Mesendoderm (in vitro differentiated cells): Measurements from ENCODE around the gene VAMP1.

ENCODE experiments used
- DNase-seq: peaks from one replicate; pipeline ENCODE4 v3.0.0; 2013
- H2AK5ac ChIP-seq: 2 replicates; pipeline ENCODE4 v1.6.1; 2013; ENCODE audit warnings: low read length, inconsistent platforms
- H2BK120ac ChIP-seq: 2 replicates; pipeline ENCODE4 v1.6.1; 2013; ENCODE audit warnings: low read depth, mild to moderate bottlenecking, low read length, moderate library complexity, mixed read lengths
- H2BK15ac ChIP-seq: replicated peaks from 2 replicates; pipeline ENCODE4 v1.6.1; 2013; ENCODE audit warnings: low read depth, mild to moderate bottlenecking, moderate library complexity
- H2BK5ac ChIP-seq: 2 replicates; pipeline ENCODE4 v1.6.1; 2013; ENCODE audit warnings: low read length, inconsistent platforms
- H3K18ac ChIP-seq: 2 replicates; pipeline ENCODE4 v1.6.1; 2013; ENCODE audit warnings: mild to moderate bottlenecking, low read length, mixed read lengths
- H3K23ac ChIP-seq: one replicate; pipeline ENCODE4 v1.6.1; 2013; ENCODE audit warnings: low read length
- H3K27ac ChIP-seq: 2 replicates; pipeline ENCODE4 v1.5.1; 2013; ENCODE audit warnings: low read depth, mild to moderate bottlenecking, inconsistent platforms, low read length, moderate library complexity
- H3K27me3 ChIP-seq: 2 replicates; pipeline ENCODE4 v1.6.1; 2013; ENCODE audit warnings: low read length, control low read depth, mild to moderate bottlenecking, inconsistent platforms; ENCODE audit not compliant: insufficient read depth, poor library complexity
- H3K36me3 ChIP-seq: 2 replicates; pipeline ENCODE4 v1.6.1; 2013; ENCODE audit warnings: low read length, inconsistent platforms; ENCODE audit not compliant: control insufficient read depth, insufficient read depth
- H3K4ac ChIP-seq: one replicate; pipeline ENCODE4 v1.6.1; 2013; ENCODE audit warnings: low read depth, mild to moderate bottlenecking, low read length, moderate library complexity
- H3K4me1 ChIP-seq: 2 replicates; pipeline ENCODE4 v1.6.1; 2013; ENCODE audit warnings: low read depth, low read length, inconsistent platforms; ENCODE audit not compliant: control insufficient read depth
- H3K4me2 ChIP-seq: 2 replicates; pipeline ENCODE4 v1.6.1; 2013; ENCODE audit warnings: low read length
- H3K4me3 ChIP-seq: 2 replicates; pipeline ENCODE4 v1.5.1; 2013; ENCODE audit warnings: mild to moderate bottlenecking, low read length
- H3K56ac ChIP-seq: one replicate; pipeline ENCODE4 v1.6.1; 2013; ENCODE audit warnings: low read length
- H3K79me1 ChIP-seq: 2 replicates; pipeline ENCODE4 v1.6.1; 2013; ENCODE audit warnings: low read length, inconsistent platforms
- H3K79me2 ChIP-seq: 2 replicates; pipeline ENCODE4 v1.6.1; 2013; ENCODE audit warnings: mild to moderate bottlenecking, low read length; ENCODE audit not compliant: control insufficient read depth, insufficient read depth
- H3K9ac ChIP-seq: 2 replicates; pipeline ENCODE4 v1.6.1; 2013; ENCODE audit warnings: low read length, inconsistent platforms
- H4K5ac ChIP-seq: one replicate; pipeline ENCODE4 v1.6.1; 2013; ENCODE audit warnings: low read length
- H4K8ac ChIP-seq: one replicate; pipeline ENCODE4 v1.6.1; 2013; ENCODE audit warnings: low read depth, mild to moderate bottlenecking, control low read depth, low read length, moderate library complexity
- WGBS: extraction: QIAGEN DNeasy Blood & Tissue Kit; methylation state at CpG from one replicate; pipeline ENCODE4 v1.1.7; 2013; ENCODE audit warnings: low lambda C conversion rate, missing lambda C conversion rate; ENCODE audit not compliant: insufficient coverage; ENCODE audit errors: extremely low coverage; 5-methylcytosine and 5-hydroxymethylcytosine counted together

VAMP1 gene

DNA sequence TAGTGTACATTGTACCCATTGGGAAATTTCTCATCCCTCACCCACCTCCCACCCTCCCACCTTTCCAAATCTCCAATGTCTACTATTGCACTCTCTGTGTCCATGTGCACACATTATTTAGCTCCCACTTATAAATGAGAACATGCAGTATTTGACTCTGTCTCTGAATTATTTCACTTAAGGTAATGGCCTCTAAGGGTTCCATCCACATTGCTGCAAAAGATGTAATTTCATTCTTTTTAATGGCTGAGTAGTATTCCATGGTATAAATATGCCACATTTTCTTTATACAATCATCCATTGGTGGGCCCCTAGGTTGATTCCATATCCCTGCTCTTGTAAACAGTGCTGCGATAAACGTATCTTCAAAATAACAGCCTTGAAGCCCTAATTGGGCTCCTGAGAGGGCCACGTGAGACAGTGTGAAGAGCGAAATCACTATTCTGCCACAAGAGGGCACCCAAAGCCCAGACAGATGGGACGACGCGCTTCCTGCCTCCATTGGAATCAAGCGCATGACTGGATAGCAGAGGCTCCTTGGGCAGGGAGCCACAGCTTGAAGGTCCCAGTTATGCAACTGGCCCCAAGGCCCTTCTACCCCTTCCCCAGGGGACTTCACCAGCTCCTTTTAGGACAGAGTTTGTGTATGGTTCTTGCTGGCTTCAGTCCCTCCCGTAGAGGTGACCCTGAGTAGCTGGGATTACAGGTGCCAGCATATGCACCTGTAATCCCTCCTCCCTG, 47.0 kb downstream of the VAMP1 start:
- no CpG with 5 or more reads among the region's 9 CpGs for WGBS
- Histone ChIP-seq H3K27me3 (no peaks in the 10 kb centered on the region), H2BK5ac (no peak overlapping the region)

GRCh38 chr12:6420364-6420763, 50.1 kb downstream of the VAMP1 start:
- WGBS, result no CpG with 5 or more reads among the region's 4 CpGs
- Histone ChIP-seq H3K4me2 (no peak overlapping the region), H2BK120ac (no peak overlapping the region), H3K4ac (no peak overlapping the region), H2AK5ac (no peak overlapping the region), H3K27ac (no peak overlapping the region), H3K4me3 (no peak overlapping the region), H2BK5ac (no peak overlapping the region), H3K79me1 (no peaks in the 10 kb centered on the region), H3K56ac (no peak overlapping the region), H3K23ac (no peak overlapping the region), H3K36me3 (no peaks in the 10 kb centered on the region), H3K9ac (no peak overlapping the region), H4K5ac (no peak overlapping the region), H4K8ac (no peak overlapping the region), H2BK15ac (no peak overlapping the region), H3K4me1 (no peaks in the 10 kb centered on the region), H3K27me3 (no peaks in the 10 kb centered on the region), H3K18ac (no peak overlapping the region), H3K79me2 (no peaks in the 10 kb centered on the region)
- no peak for DNase-seq

More for the DNA sequence above, 47.0 kb downstream of the VAMP1 start:
- Histone ChIP-seq H2BK120ac (no peak overlapping the region), H2BK15ac (no peak overlapping the region), H3K56ac (no peak overlapping the region), H3K4ac (no peak overlapping the region), H3K9ac (no peak overlapping the region), H3K4me2 (no peak overlapping the region), H3K79me1 (no peaks in the 10 kb centered on the region), H3K27ac (no peak overlapping the region), H3K23ac (no peak overlapping the region), H3K36me3 (no peaks in the 10 kb centered on the region), H3K79me2 (no peaks in the 10 kb centered on the region), H2AK5ac (no peak overlapping the region), H4K8ac (no peak overlapping the region), H3K4me3 (no peak overlapping the region), H3K4me1 (no peaks in the 10 kb centered on the region), H4K5ac (no peak overlapping the region), H3K18ac (no peak overlapping the region)
- peak; percentile 93 for DNase-seq

GRCh38 chr12:6418796-6419195, 51.7 kb downstream of the VAMP1 start:
- Histone ChIP-seq H3K4me3 (no peak overlapping the region), H3K4me1 (no peaks in the 10 kb centered on the region), H4K5ac (no peak overlapping the region), H2BK5ac (no peak overlapping the region), H3K36me3 (no peaks in the 10 kb centered on the region), H3K27ac (no peak overlapping the region), H3K4me2 (no peak overlapping the region), H3K56ac (no peak overlapping the region), H2BK15ac (no peak overlapping the region), H3K9ac (no peak overlapping the region), H4K8ac (no peak overlapping the region), H3K27me3 (no peaks in the 10 kb centered on the region), H2BK120ac (no peak overlapping the region), H2AK5ac (no peak overlapping the region), H3K18ac (no peak overlapping the region), H3K23ac (no peak overlapping the region), H3K79me1 (no peaks in the 10 kb centered on the region), H3K79me2 (no peaks in the 10 kb centered on the region), H3K4ac (no peak overlapping the region)
- DNase-seq, result no peak
- WGBS, result no CpG with 5 or more reads among the region's 6 CpGs

DNA sequence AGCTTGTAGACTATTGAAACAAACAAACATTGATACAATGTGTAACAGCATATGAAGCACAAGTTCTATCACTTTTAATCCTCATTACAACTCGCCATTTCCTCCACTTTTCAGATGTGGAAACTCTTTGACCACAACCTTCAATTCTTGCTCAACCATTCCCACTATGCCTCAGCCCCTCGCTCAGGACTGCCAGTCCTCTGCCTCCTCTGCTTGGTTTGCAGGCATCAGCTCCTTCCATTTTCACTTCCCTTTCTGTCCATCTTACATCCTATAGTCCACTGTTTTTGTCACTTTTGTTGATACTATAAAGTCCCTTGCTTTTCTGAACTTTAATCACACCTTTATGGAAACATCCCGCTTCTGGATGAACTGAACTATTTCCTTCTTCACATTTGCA, 53.9 kb downstream of the VAMP1 start:
- no peaks in the 10 kb centered on the region for H3K79me1 ChIP-seq
- no peak overlapping the region for H3K56ac ChIP-seq
- H3K4me3 ChIP-seq, result no peak overlapping the region
- no peak overlapping the region for H3K23ac ChIP-seq
- H4K8ac ChIP-seq, result no peak overlapping the region
- H3K4ac ChIP-seq, result no peak overlapping the region
- H3K36me3 ChIP-seq, result no peaks in the 10 kb centered on the region
- no peak overlapping the region for H2AK5ac ChIP-seq
- no peak overlapping the region for H2BK120ac ChIP-seq
- H3K27me3 ChIP-seq, result no peaks in the 10 kb centered on the region
- no peak overlapping the region for H3K9ac ChIP-seq
- H4K5ac ChIP-seq, result no peak overlapping the region
- H2BK15ac ChIP-seq, result no peak overlapping the region
- H3K18ac ChIP-seq, result no peak overlapping the region
- no peaks in the 10 kb centered on the region for H3K79me2 ChIP-seq
- DNase-seq, result no peak
- no peaks in the 10 kb centered on the region for H3K4me1 ChIP-seq
- no peak overlapping the region for H2BK5ac ChIP-seq
- H3K27ac ChIP-seq, result no peak overlapping the region
- WGBS, result no CpG with 5 or more reads among the region's 3 CpGs
- no peak overlapping the region for H3K4me2 ChIP-seq
